ENCODE results near the gene MUC4. TPM values are rescaled to one million over a fixed set of nuclear protein-coding genes. Genes with fewer than 3 reads are reported as not detected.

MUC4 gene
- total RNA-seq, 1 experiment from 2014 or later: 3.6 TPM

DNA sequence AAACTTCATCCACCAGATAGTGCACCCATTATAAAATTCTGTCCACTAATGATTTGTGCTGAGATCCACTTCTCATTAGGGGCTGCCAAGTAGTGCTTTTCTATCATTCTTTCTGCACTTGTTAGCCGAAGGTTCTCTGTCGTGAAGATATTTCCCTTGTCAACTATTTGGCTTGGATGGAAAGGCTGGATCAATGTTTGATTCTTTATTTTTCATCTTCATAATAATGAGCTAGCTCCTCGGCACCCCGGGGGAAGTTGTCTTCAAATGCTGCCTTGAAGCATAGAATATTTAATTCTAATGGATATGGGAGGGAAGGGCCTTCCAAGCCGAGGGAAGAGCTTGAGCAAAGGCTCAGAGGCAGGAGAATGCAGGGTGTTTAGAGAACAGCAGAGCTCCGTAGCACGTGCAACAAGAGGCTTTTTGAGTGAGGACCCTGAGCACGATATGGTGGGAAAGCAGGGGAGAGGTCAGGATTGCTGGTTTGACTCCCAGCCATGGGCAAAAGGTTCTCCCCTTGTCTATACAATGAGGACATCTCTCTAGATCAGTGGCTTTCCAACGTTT is 107.2 kb downstream of the MUC4 start:
- intact Hi-C loops (cut with micrococcal nuclease; ENCODE audit: unreplicated experiment): no loop called here
- CTCF ChIA-PET: interaction anchor here (0.9 kb wide), 1 partner anchor 11 kb away, joined by 4 read pairs; no protein-coding TSS in a partner anchor
- H3K4me3 Mint-ChIP-seq (ENCODE audit: low read depth, unreplicated experiment): no peak overlapping the region
- H3K9me3 Mint-ChIP-seq (ENCODE audit: low read depth, unreplicated experiment): no peaks in the 10 kb centered on the region
- H3K36me3 Mint-ChIP-seq (ENCODE audit: insufficient read depth, unreplicated experiment): peaks cover 45% of the 10 kb centered on the region
- no peaks in the 10 kb centered on the region for H3K27me3 Mint-ChIP-seq (ENCODE audit: unreplicated experiment)
- no peak overlapping the region for H3K27ac Mint-ChIP-seq (ENCODE audit: unreplicated experiment)
- no peak for DNase-seq
- TF ChIP-seq, protein P1, sequence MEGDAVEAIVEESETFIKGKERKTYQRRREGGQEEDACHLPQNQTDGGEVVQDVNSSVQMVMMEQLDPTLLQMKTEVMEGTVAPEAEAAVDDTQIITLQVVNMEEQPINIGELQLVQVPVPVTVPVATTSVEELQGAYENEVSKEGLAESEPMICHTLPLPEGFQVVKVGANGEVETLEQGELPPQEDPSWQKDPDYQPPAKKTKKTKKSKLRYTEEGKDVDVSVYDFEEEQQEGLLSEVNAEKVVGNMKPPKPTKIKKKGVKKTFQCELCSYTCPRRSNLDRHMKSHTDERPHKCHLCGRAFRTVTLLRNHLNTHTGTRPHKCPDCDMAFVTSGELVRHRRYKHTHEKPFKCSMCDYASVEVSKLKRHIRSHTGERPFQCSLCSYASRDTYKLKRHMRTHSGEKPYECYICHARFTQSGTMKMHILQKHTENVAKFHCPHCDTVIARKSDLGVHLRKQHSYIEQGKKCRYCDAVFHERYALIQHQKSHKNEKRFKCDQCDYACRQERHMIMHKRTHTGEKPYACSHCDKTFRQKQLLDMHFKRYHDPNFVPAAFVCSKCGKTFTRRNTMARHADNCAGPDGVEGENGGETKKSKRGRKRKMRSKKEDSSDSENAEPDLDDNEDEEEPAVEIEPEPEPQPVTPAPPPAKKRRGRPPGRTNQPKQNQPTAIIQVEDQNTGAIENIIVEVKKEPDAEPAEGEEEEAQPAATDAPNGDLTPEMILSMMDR (IDR thresholded peaks at IDR 0.05; ENCODE audit: unreplicated experiment): no peak
- H3K4me1 Mint-ChIP-seq (ENCODE audit: low read depth, unreplicated experiment): no peaks in the 10 kb centered on the region
- no TSS peak for BruUV-seq (replicated peaks)

DNA sequence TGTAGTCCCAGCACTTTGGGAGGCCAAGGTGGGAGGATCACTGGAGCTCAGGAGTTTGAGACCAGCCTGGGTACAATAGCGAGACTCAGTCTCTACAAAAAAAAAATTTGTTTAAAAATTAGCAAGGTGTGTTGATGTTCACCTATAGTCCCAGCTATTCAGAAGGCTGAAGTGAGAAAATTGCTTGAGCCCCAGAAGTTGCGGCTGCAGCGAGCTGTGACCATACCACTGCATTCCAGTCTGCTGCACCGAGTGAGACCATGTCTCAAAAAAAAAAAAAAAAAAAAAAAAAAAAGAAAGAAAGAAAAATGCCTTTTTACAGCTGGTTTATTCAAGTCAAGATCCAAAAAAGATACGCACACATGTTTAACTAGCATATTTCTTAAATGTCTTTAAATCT is 108.0 kb downstream of the MUC4 start:
- Mint-ChIP-seq H3K36me3 (ENCODE audit: insufficient read depth, unreplicated experiment) (peaks cover 40% of the 10 kb centered on the region), H3K27ac (ENCODE audit: unreplicated experiment) (no peak overlapping the region), H3K9me3 (ENCODE audit: low read depth, unreplicated experiment) (no peaks in the 10 kb centered on the region), H3K4me1 (ENCODE audit: low read depth, unreplicated experiment) (peaks cover 4% of the 10 kb centered on the region), H3K4me3 (ENCODE audit: low read depth, unreplicated experiment) (no peak overlapping the region), H3K27me3 (ENCODE audit: unreplicated experiment) (no peaks in the 10 kb centered on the region)
- TF ChIP-seq, protein P1 (IDR thresholded peaks at IDR 0.05; ENCODE audit: unreplicated experiment): no peak
- CTCF ChIA-PET: interaction anchor here (0.9 kb wide), 1 partner anchor 11 kb away, joined by 4 read pairs; no protein-coding TSS in a partner anchor
- intact Hi-C loops (cut with micrococcal nuclease; ENCODE audit: unreplicated experiment): no loop called here
- no TSS peak for BruUV-seq (replicated peaks)
- DNase-seq: no peak

DNA sequence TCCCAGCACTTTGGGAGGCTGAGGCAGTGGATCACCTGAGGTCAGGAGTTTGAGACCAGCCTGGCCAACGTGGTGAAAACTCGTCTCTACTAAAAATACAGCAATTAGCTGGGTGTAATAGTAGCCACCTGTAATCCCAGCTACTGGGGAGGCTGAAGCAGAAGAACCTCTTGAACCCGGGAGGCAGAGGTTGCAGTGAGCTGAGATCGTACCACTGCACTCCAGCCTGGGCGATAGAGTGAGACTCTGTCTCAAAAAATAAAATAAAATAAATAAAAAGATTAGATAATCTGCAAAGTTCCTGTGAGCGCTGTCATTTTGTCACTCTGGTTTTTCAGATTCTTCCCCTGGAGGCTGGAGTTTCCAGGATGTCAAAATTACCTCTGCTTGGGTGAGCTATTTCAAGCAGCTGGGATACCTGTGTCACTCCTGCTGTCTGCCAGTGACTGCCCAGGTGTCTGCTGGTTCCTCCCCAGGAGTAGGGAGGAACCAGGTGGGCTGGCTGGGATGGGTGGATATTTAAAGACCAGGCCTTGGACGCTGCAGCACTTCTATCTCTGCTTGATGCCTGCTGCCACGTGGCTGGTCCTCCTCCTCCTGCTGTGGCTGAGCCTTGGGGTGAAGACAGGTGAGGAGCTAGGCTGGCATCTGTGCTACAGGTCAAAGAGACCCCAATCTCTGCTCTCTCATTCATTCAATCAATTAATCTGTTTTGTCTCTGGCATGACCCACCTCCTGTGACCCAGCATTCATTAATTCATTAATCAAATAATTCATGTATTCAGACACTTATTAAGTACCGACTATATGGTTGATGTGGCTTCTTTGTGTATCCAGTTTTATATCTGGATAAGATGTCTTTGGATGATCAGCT is 110.5 kb downstream of the MUC4 start:
- intact Hi-C loops (cut with micrococcal nuclease; ENCODE audit: unreplicated experiment): no loop called here
- CTCF ChIA-PET: interaction anchor here (0.7 kb wide), 1 partner anchor 18 kb away, joined by 3 read pairs; no protein-coding TSS in a partner anchor
- no peak overlapping the region for H3K27ac Mint-ChIP-seq (ENCODE audit: unreplicated experiment)
- H3K4me3 Mint-ChIP-seq (ENCODE audit: low read depth, unreplicated experiment): no peak overlapping the region
- DNase-seq: no peak
- no peaks in the 10 kb centered on the region for H3K27me3 Mint-ChIP-seq (ENCODE audit: unreplicated experiment)
- peaks cover 18% of the 10 kb centered on the region for H3K4me1 Mint-ChIP-seq (ENCODE audit: low read depth, unreplicated experiment)
- H3K9me3 Mint-ChIP-seq (ENCODE audit: low read depth, unreplicated experiment): no peaks in the 10 kb centered on the region
- BruUV-seq (replicated peaks): no TSS peak
- TF ChIP-seq, protein P1 (IDR thresholded peaks at IDR 0.05; ENCODE audit: unreplicated experiment): no peak
- H3K36me3 Mint-ChIP-seq (ENCODE audit: insufficient read depth, unreplicated experiment): peaks cover 49% of the 10 kb centered on the region

DNA sequence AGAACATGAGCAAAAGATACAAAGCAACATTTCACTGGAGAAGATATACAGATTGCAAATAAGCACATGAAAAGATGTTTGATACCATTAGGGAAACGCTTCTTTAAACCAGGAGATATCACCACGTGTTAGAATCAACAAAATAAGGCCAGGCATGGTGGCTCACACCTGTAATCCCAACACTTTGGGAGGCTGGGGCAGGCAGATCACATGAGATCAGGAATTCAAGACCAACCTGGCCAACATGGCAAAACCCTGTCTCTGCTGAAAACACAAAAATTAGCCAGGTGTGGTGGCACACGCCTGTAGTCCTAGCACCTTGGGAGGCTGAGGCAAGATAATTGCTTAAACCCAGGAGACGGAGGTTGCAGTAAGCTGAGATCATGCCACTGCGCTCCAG is 111.4 kb downstream of the MUC4 start:
- CTCF ChIA-PET: interaction anchor here (0.7 kb wide), 1 partner anchor 19 kb away, joined by 3 read pairs; no protein-coding TSS in a partner anchor
- TF ChIP-seq, protein P1 (IDR thresholded peaks at IDR 0.05; ENCODE audit: unreplicated experiment): no peak

More for the DNA sequence above, 111.4 kb downstream of the MUC4 start:
- Mint-ChIP-seq H3K9me3 (ENCODE audit: low read depth, unreplicated experiment) (no peaks in the 10 kb centered on the region), H3K27ac (ENCODE audit: unreplicated experiment) (no peak overlapping the region), H3K4me1 (ENCODE audit: low read depth, unreplicated experiment) (peaks cover 18% of the 10 kb centered on the region), H3K27me3 (ENCODE audit: unreplicated experiment) (no peaks in the 10 kb centered on the region), H3K4me3 (ENCODE audit: low read depth, unreplicated experiment) (no peak overlapping the region), H3K36me3 (ENCODE audit: insufficient read depth, unreplicated experiment) (peaks cover 39% of the 10 kb centered on the region)
- no TSS peak for BruUV-seq (replicated peaks)
- no peak for DNase-seq
- intact Hi-C loops (cut with micrococcal nuclease; ENCODE audit: unreplicated experiment): no loop called here

Measured in Calu3 (cell line).